Mesenchymal stem cell (in vitro differentiated cells and primary cell): ENCODE measurements around the gene USP40.

ENCODE experiments used
- DNase-seq: peaks from one replicate; pipeline ENCODE4 v3.0.0-alpha.2; 2013
- H2AFZ ChIP-seq: one replicate; pipeline ENCODE4 v1.6.1; 2013; ENCODE audit warnings: low read depth, mild to moderate bottlenecking, control low read depth, inconsistent platforms, low read length, moderate library complexity
- H2AK5ac ChIP-seq: 2 replicates; pipeline ENCODE4 v1.6.1; 2013; ENCODE audit warnings: low read length, moderate library complexity, mild to moderate bottlenecking, inconsistent platforms; ENCODE audit not compliant: severe bottlenecking
- H2BK120ac ChIP-seq: one replicate; pipeline ENCODE4 v1.6.1; 2013; ENCODE audit warnings: low read depth, mild to moderate bottlenecking, inconsistent platforms, low read length, moderate library complexity
- H2BK12ac ChIP-seq, 2 experiments: one replicate each; pipeline ENCODE4 v1.6.1; 2013; ENCODE audit warnings: inconsistent platforms in 2 of 2, low read length in 2 of 2, mild to moderate bottlenecking in 2 of 2, moderate library complexity in 2 of 2, control low read depth in 1 of 2
- H2BK15ac ChIP-seq: one replicate; pipeline ENCODE4 v1.6.1; 2013; ENCODE audit warnings: mild to moderate bottlenecking, low read depth, inconsistent platforms; ENCODE audit not compliant: poor library complexity, severe bottlenecking
- H2BK5ac ChIP-seq: 2 replicates; pipeline ENCODE4 v1.6.1; 2013; ENCODE audit warnings: low read depth, mild to moderate bottlenecking, low read length, control low read depth, inconsistent platforms; ENCODE audit not compliant: poor library complexity, severe bottlenecking
- H3K14ac ChIP-seq, 2 experiments: one replicate each; pipeline ENCODE4 v1.6.1; 2013; ENCODE audit warnings: inconsistent platforms in 2 of 2, low read length in 2 of 2, control low read depth in 1 of 2, mild to moderate bottlenecking in 1 of 2, moderate library complexity in 1 of 2
- H3K18ac ChIP-seq, 2 experiments: one replicate each; pipeline ENCODE4 v1.6.1; 2013; ENCODE audit warnings: inconsistent platforms in 2 of 2, low read length in 2 of 2, control low read depth in 1 of 2, low read depth in 1 of 2, mild to moderate bottlenecking in 1 of 2
- H3K23ac ChIP-seq, 2 experiments: one replicate each; pipeline ENCODE4 v1.6.1; 2013; ENCODE audit warnings: inconsistent platforms in 2 of 2, low read length in 2 of 2, mild to moderate bottlenecking in 2 of 2, moderate library complexity in 2 of 2, control low read depth in 1 of 2
- H3K27ac ChIP-seq: 2 replicates; pipeline ENCODE4 v1.5.1; 2013; ENCODE audit warnings: mild to moderate bottlenecking, moderate library complexity, low read length, control low read depth, inconsistent platforms; ENCODE audit not compliant: poor library complexity, severe bottlenecking
- H3K27me3 ChIP-seq, 2 experiments: 2 replicates each; pipeline versions ENCODE4 v1.6.1 to v1.7.0; 2013; ENCODE audit warnings: low read length in 2 of 2, mild to moderate bottlenecking in 2 of 2, moderate library complexity in 2 of 2, control low read depth in 1 of 2, inconsistent platforms in 1 of 2; ENCODE audit not compliant: control insufficient read depth in 1 of 2, insufficient read depth in 1 of 2
- H3K36me3 ChIP-seq, 2 experiments: 2 replicates each; pipeline versions ENCODE4 v1.6.1 to v1.7.0; 2013; ENCODE audit warnings: low read length in 2 of 2, control low read depth in 1 of 2, inconsistent platforms in 1 of 2, low read depth in 1 of 2, mild to moderate bottlenecking in 1 of 2; ENCODE audit not compliant: insufficient read depth in 2 of 2, control insufficient read depth in 1 of 2
- H3K4ac ChIP-seq, 2 experiments: one replicate each; pipeline ENCODE4 v1.6.1; 2013; ENCODE audit warnings: inconsistent platforms in 2 of 2, low read length in 2 of 2, mild to moderate bottlenecking in 2 of 2, moderate library complexity in 2 of 2, control low read depth in 1 of 2, low read depth in 1 of 2
- H3K4me1 ChIP-seq: 2 replicates; pipeline ENCODE4 v1.6.1; 2013; ENCODE audit warnings: low read depth, low read length, control low read depth; ENCODE audit not compliant: control insufficient read depth, insufficient read depth
- H3K4me2 ChIP-seq: 2 replicates; pipeline ENCODE4 v1.6.1; 2013; ENCODE audit warnings: low read length, mild to moderate bottlenecking, inconsistent platforms; ENCODE audit not compliant: poor library complexity, severe bottlenecking
- H3K4me3 ChIP-seq, 2 experiments: 2 replicates each; pipeline versions ENCODE4 v1.5.1 to v1.7.0; 2013; ENCODE audit warnings: low read length in 2 of 2, mild to moderate bottlenecking in 2 of 2, control low read depth in 1 of 2, low read depth in 1 of 2; ENCODE audit not compliant: insufficient read depth in 1 of 2
- H3K79me1 ChIP-seq: replicated peaks from 2 replicates; pipeline ENCODE4 v1.6.1; 2013; ENCODE audit warnings: mild to moderate bottlenecking, control low read depth, low read length, inconsistent platforms; ENCODE audit not compliant: poor library complexity, severe bottlenecking
- H3K9ac ChIP-seq: 2 replicates; pipeline ENCODE4 v1.7.0; 2013; ENCODE audit warnings: mild to moderate bottlenecking, low read length, moderate library complexity
- H3K9me3 ChIP-seq: 2 replicates; pipeline ENCODE4 v1.7.0; 2013; ENCODE audit warnings: mild to moderate bottlenecking, low read length; ENCODE audit not compliant: control insufficient read depth
- H4K8ac ChIP-seq: one replicate; pipeline ENCODE4 v1.6.1; 2013; ENCODE audit warnings: inconsistent platforms, mild to moderate bottlenecking, low read length, moderate library complexity
- H4K91ac ChIP-seq: one replicate; pipeline ENCODE4 v1.6.1; 2013; ENCODE audit warnings: mild to moderate bottlenecking, low read length, inconsistent platforms
- WGBS: methylation state at CpG from one replicate; pipeline ENCODE4 v1.1.7; 2013; ENCODE audit warnings: mixed read lengths; 5-methylcytosine and 5-hydroxymethylcytosine counted together

Gene USP40

DNA sequence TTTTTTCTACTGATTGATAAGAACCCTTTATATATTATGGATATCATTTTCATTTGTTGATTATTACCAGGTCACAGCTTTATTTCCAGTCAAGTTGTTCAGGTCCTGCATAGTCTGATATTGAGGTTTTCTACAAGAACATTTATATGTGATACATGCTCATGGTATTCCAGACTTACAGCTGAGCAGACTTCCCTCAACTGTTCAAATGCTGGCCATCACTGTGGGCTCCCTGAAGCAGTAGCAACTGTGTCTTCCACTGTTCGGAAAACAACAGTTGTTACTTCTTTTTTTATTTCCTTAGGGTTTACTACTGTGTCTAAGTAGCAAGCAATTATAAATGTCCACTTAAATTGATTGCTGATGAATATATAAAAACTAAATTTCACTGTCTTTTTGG, 132.8 kb downstream of the USP40 start:
- H2AFZ ChIP-seq: no peak overlapping the region
- H3K23ac ChIP-seq: no peak overlapping the region
- H2AK5ac ChIP-seq: no peak overlapping the region
- peaks cover 8% of the 10 kb centered on the region for H3K79me1 ChIP-seq
- no peak overlapping the region for H3K27ac ChIP-seq
- no peak overlapping the region for H2BK5ac ChIP-seq
- H2BK15ac ChIP-seq: no peak overlapping the region
- no peak for DNase-seq
- no peak overlapping the region for H3K14ac ChIP-seq
- H2BK12ac ChIP-seq: no peak overlapping the region
- no peak overlapping the region for H4K8ac ChIP-seq
- no peak overlapping the region for H4K91ac ChIP-seq
- no peak overlapping the region for H2BK120ac ChIP-seq
- peaks cover 27 to 38% of the 10 kb centered on the region in 2 experiments for H3K36me3 ChIP-seq
- H3K27me3 ChIP-seq: no peaks in the 10 kb centered on the region
- WGBS: no CpG with 5 or more reads among the region's 1 CpG
- no peak overlapping the region for H3K9ac ChIP-seq
- no peak overlapping the region for H3K4me3 ChIP-seq
- no peaks in the 10 kb centered on the region for H3K4me1 ChIP-seq
- no peak overlapping the region for H3K4ac ChIP-seq
- H3K18ac ChIP-seq: no peak overlapping the region
- H3K9me3 ChIP-seq: no peaks in the 10 kb centered on the region
- no peak overlapping the region for H3K4me2 ChIP-seq

DNA sequence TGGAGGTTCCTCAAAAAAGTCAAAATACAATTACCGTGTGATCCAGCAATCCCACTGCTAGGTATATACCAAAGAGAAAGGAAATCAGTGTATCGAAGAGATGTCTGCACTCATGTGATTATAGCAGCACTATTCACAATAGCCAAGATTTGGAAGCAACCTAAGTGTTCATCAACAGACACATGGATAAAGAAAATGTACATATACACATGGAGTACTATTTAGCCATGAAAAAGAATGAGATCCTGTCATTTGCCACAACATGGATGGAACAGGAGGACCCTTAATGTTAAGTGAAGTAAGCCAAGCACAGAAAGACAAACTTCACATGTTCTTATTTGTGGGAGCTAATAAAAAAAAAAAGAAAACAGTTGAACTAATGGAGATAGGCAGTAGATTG, 133.6 kb downstream of the USP40 start:
- Histone ChIP-seq H3K4me2 (no peak overlapping the region), H3K27me3 (no peaks in the 10 kb centered on the region), H3K4me1 (no peaks in the 10 kb centered on the region), H2BK12ac (no peak overlapping the region), H3K79me1 (peaks cover 13% of the 10 kb centered on the region), H3K9ac (no peak overlapping the region), H2AK5ac (no peak overlapping the region), H2BK15ac (no peak overlapping the region), H2AFZ (no peak overlapping the region), H3K4ac (no peak overlapping the region), H3K36me3 (peaks cover 24 to 34% of the 10 kb centered on the region in 2 experiments), H3K23ac (no peak overlapping the region), H3K9me3 (no peaks in the 10 kb centered on the region), H3K4me3 (no peak overlapping the region), H2BK120ac (no peak overlapping the region), H4K8ac (no peak overlapping the region), H3K18ac (no peak overlapping the region), H3K14ac (no peak overlapping the region), H3K27ac (no peak overlapping the region), H2BK5ac (no peak overlapping the region), H4K91ac (no peak overlapping the region)
- DNase-seq: no peak
- no CpG with 5 or more reads among the region's 2 CpGs for WGBS

DNA sequence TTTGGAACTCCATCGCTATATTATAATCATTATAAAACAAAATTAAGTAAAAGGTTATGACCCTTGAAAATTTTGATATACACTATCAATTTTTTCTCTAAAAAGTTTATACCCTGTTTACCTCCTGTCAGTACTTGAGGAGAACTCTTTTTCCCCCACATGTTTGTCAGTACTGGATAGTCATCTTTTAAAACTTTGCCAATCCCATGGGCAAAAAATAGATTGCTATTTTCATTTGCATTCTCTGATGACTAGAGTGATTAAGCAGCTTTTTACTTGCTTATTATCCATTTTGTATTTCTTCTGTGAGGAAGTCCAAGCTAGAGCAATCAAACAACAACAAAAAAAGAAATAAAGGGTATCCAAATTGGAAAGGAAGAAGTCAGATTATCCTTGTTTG, 135.9 kb downstream of the USP40 start:
- WGBS: no CpG with 5 or more reads among the region's 1 CpG
- H2BK120ac ChIP-seq: no peak overlapping the region
- H3K9ac ChIP-seq: no peak overlapping the region

DNA sequence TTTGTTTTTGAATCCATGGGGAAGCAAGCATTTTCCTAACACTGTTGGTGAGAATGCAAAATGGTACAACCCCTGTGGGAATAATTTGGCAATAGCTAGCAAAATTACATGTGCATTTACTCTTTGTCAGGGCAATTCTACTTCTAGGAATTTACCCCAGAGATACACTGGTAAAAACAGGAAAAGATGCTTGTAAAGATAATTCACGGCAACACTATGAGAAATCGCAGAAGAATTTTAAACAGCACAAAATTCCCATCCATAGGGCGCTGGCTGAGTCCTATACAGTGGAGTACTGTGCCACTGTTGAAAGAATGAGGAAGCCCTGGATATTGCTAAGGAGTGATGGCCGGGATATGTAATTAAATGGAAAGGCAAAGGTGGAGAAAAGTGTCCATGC, 136.5 kb downstream of the USP40 start:
- Histone ChIP-seq H3K9ac (no peak overlapping the region), H2BK5ac (no peak overlapping the region), H3K79me1 (peaks cover 22% of the 10 kb centered on the region), H3K4me2 (no peak overlapping the region), H4K8ac (no peak overlapping the region), H3K23ac (no peak overlapping the region), H3K4me1 (no peaks in the 10 kb centered on the region), H3K18ac (no peak overlapping the region), H2BK12ac (no peak overlapping the region), H4K91ac (no peak overlapping the region), H3K14ac (no peak overlapping the region), H3K36me3 (peaks cover 4 to 7% of the 10 kb centered on the region in 2 experiments), H3K27ac (no peak overlapping the region), H3K9me3 (peaks cover 13% of the 10 kb centered on the region), H3K4me3 (no peak overlapping the region), H2AK5ac (no peak overlapping the region), H3K4ac (no peak overlapping the region), H2BK15ac (no peak overlapping the region), H3K27me3 (no peaks in the 10 kb centered on the region), H2BK120ac (no peak overlapping the region), H2AFZ (no peak overlapping the region)
- DNase-seq: peak; percentile 76
- WGBS: 11% methylated on average over 3 of the region's 4 CpGs

More for the DNA sequence above, 135.9 kb downstream of the USP40 start:
- Histone ChIP-seq H3K36me3 (peaks cover 4 to 11% of the 10 kb centered on the region in 2 experiments), H3K4me1 (no peaks in the 10 kb centered on the region), H3K27me3 (no peaks in the 10 kb centered on the region), H3K4me3 (no peak overlapping the region), H2AFZ (no peak overlapping the region), H3K4me2 (no peak overlapping the region), H3K4ac (no peak overlapping the region), H3K18ac (no peak overlapping the region), H3K79me1 (peaks cover 22% of the 10 kb centered on the region), H2BK12ac (no peak overlapping the region), H2BK5ac (no peak overlapping the region), H4K8ac (no peak overlapping the region), H2BK15ac (no peak overlapping the region), H4K91ac (no peak overlapping the region), H3K9me3 (peaks cover 13% of the 10 kb centered on the region), H3K14ac (no peak overlapping the region), H3K27ac (no peak overlapping the region), H2AK5ac (no peak overlapping the region), H3K23ac (no peak overlapping the region)
- DNase-seq: no peak
